Activated CD4-positive, alpha-beta memory T cell treated with anti-CD3 and anti-CD28 coated beads, Interleukin-2, amount 10 ng/mL, durations not matched to agents 7 days and 5 days (primary cell): Measurements from ENCODE around the gene DDX41. TPM values are rescaled to one million over a fixed set of nuclear protein-coding genes. Genes with fewer than 3 reads are reported as not detected.

ENCODE experiments used
- CTCF ChIA-PET: fragments of 350-600 bp; sonication (Branson Sonifier 250); formaldehyde crosslinking; loops from one replicate; lab custom pipeline; 2021; ENCODE audit warnings: antibody characterized with exemption, inconsistent platforms; lab: Charles Lee
- POLR2A ChIA-PET: fragments of 350-600 bp; sonication (Branson Sonifier 250); formaldehyde crosslinking; loops from one replicate; lab custom pipeline; 2021; ENCODE audit warnings: antibody characterized with exemption; lab: Charles Lee
- DNase-seq: peaks from one replicate; pipeline ENCODE4 v3.0.0-alpha.2; 2020
- H3K27ac Mint-ChIP-seq: one replicate; pipeline ENCODE4 v1.8.0; 2021; ENCODE audit warnings: mild to moderate bottlenecking, mixed read lengths
- H3K27me3 Mint-ChIP-seq: one replicate; pipeline ENCODE4 v1.8.0; 2021; ENCODE audit warnings: mixed read lengths
- H3K36me3 Mint-ChIP-seq: one replicate; pipeline ENCODE4 v1.8.0; 2021; ENCODE audit warnings: low read depth, mixed read lengths
- H3K4me1 Mint-ChIP-seq: one replicate; pipeline ENCODE4 v1.8.0; 2021; ENCODE audit warnings: mixed read lengths
- H3K4me3 Mint-ChIP-seq: one replicate; pipeline ENCODE4 v1.8.0; 2021; ENCODE audit warnings: mild to moderate bottlenecking, mixed read lengths
- H3K9me3 Mint-ChIP-seq: one replicate; pipeline ENCODE4 v1.8.0; 2021; ENCODE audit warnings: mixed read lengths
- total RNA-seq, 2 experiments: library from RNA; stranded (reverse); gene quantifications; one replicate each; pipeline ENCODE4 v1.2.3, GENCODE V29; 2021

Gene DDX41
- total RNA-seq, 2 experiments from 2014 or later, result 105 to 107 TPM

- Mint-ChIP-seq H3K4me1 (no peaks in the 10 kb centered on the region), H3K9me3 (no peaks in the 10 kb centered on the region), H3K36me3 (peaks cover 13% of the 10 kb centered on the region), H3K4me3 (no peak overlapping the region), H3K27ac (no peak overlapping the region), H3K27me3 (no peaks in the 10 kb centered on the region)
- ChIA-PET CTCF (interaction anchor here (1.0 to 1.1 kb wide), 2 partner anchors 10 to 152 kb away, joined by 4 read pairs; no protein-coding TSS in a partner anchor), POLR2A (interaction anchor here (1.6 kb wide), 1 partner anchor 10 kb away, joined by 3 read pairs; no protein-coding TSS in a partner anchor)
- no peak for DNase-seq
These were observed 14.6 kb upstream of the DDX41 start for GRCh38 chr5:177531209-177531940.

GRCh38 chr5:177530638-177531037, 13.9 kb upstream of the DDX41 start:
- H3K9me3 Mint-ChIP-seq, result no peaks in the 10 kb centered on the region
- no peak overlapping the region for H3K27ac Mint-ChIP-seq
- no peak overlapping the region for H3K4me3 Mint-ChIP-seq
- H3K27me3 Mint-ChIP-seq, result no peaks in the 10 kb centered on the region
- POLR2A ChIA-PET, result interaction anchor here (1.6 kb wide), 1 partner anchor 9 kb away, joined by 3 read pairs; no protein-coding TSS in a partner anchor
- no peak for DNase-seq
- no peaks in the 10 kb centered on the region for H3K4me1 Mint-ChIP-seq
- peaks cover 13% of the 10 kb centered on the region for H3K36me3 Mint-ChIP-seq
- CTCF ChIA-PET, result interaction anchor here (1.0 to 1.1 kb wide), 2 partner anchors 9 to 151 kb away, joined by 4 read pairs; no protein-coding TSS in a partner anchor

GRCh38 chr5:177529247-177530203, 12.8 kb upstream of the DDX41 start:
- H3K4me1 Mint-ChIP-seq, result no peaks in the 10 kb centered on the region
- ChIA-PET POLR2A (interaction anchor here (1.0 kb wide), 1 partner anchor 9 kb away, joined by 3 read pairs; no protein-coding TSS in a partner anchor), CTCF (no interaction called here)
- H3K36me3 Mint-ChIP-seq, result peaks cover 18% of the 10 kb centered on the region
- no peaks in the 10 kb centered on the region for H3K27me3 Mint-ChIP-seq
- no peak for DNase-seq
- no peaks in the 10 kb centered on the region for H3K9me3 Mint-ChIP-seq
- no peak overlapping the region for H3K27ac Mint-ChIP-seq
- H3K4me3 Mint-ChIP-seq, result no peak overlapping the region

GRCh38 chr5:177528631-177529030, 11.9 kb upstream of the DDX41 start:
- Mint-ChIP-seq H3K27ac (no peak overlapping the region), H3K9me3 (no peaks in the 10 kb centered on the region), H3K27me3 (no peaks in the 10 kb centered on the region), H3K4me3 (no peak overlapping the region), H3K36me3 (peaks cover 23% of the 10 kb centered on the region), H3K4me1 (no peaks in the 10 kb centered on the region)
- no peak for DNase-seq
- ChIA-PET POLR2A (interaction anchor here (1.0 kb wide), 1 partner anchor 9 kb away, joined by 3 read pairs; no protein-coding TSS in a partner anchor), CTCF (no interaction called here)

- POLR2A ChIA-PET, result no interaction called here
These were observed 10.8 kb upstream of the DDX41 start for GRCh38 chr5:177527595-177527994.

GRCh38 chr5:177526791-177527190, 10.0 kb upstream of the DDX41 start:
- peaks cover 1% of the 10 kb centered on the region for H3K4me1 Mint-ChIP-seq
- H3K27ac Mint-ChIP-seq, result no peak overlapping the region
- POLR2A ChIA-PET, result interaction anchor here (1.3 kb wide), 1 partner anchor 18 kb away, joined by 3 read pairs; no protein-coding TSS in a partner anchor
- CTCF ChIA-PET, result no interaction called here
- no peaks in the 10 kb centered on the region for H3K27me3 Mint-ChIP-seq
- DNase-seq, result no peak
- H3K36me3 Mint-ChIP-seq, result peaks cover 21% of the 10 kb centered on the region
- no peaks in the 10 kb centered on the region for H3K9me3 Mint-ChIP-seq
- H3K4me3 Mint-ChIP-seq, result no peak overlapping the region

More at GRCh38 chr5:177527595-177527994, 10.8 kb upstream of the DDX41 start:
- H3K4me1 Mint-ChIP-seq, result no peaks in the 10 kb centered on the region
- no peak overlapping the region for H3K27ac Mint-ChIP-seq
- DNase-seq, result no peak
- no peaks in the 10 kb centered on the region for H3K27me3 Mint-ChIP-seq
- CTCF ChIA-PET, result no interaction called here
- peaks cover 23% of the 10 kb centered on the region for H3K36me3 Mint-ChIP-seq
- no peak overlapping the region for H3K4me3 Mint-ChIP-seq
- H3K9me3 Mint-ChIP-seq, result no peaks in the 10 kb centered on the region

- H3K27ac Mint-ChIP-seq, result no peak overlapping the region
- no peaks in the 10 kb centered on the region for H3K27me3 Mint-ChIP-seq
- peaks cover 7% of the 10 kb centered on the region for H3K4me1 Mint-ChIP-seq
- no peaks in the 10 kb centered on the region for H3K9me3 Mint-ChIP-seq
- ChIA-PET CTCF (no interaction called here), POLR2A (interaction anchor here (1.3 kb wide), 1 partner anchor 19 kb away, joined by 3 read pairs; no protein-coding TSS in a partner anchor)
- DNase-seq, result no peak
- H3K4me3 Mint-ChIP-seq, result no peak overlapping the region
- H3K36me3 Mint-ChIP-seq, result peaks cover 26% of the 10 kb centered on the region
These were observed 9.4 kb upstream of the DDX41 start for GRCh38 chr5:177526191-177526590.

GRCh38 chr5:177524941-177525655, 8.3 kb upstream of the DDX41 start:
- Mint-ChIP-seq H3K36me3 (peaks cover 28% of the 10 kb centered on the region), H3K27ac (no peak overlapping the region), H3K4me3 (no peak overlapping the region), H3K27me3 (no peaks in the 10 kb centered on the region), H3K9me3 (no peaks in the 10 kb centered on the region), H3K4me1 (peaks cover 16% of the 10 kb centered on the region)
- POLR2A ChIA-PET, result interaction anchor here (1.1 to 1.3 kb wide), 2 partner anchors 9 to 20 kb away, joined by 3 to 4 read pairs; no protein-coding TSS in a partner anchor
- CTCF ChIA-PET, result interaction anchor here (1.0 kb wide), 1 partner anchor 18 kb away, joined by 3 read pairs; no protein-coding TSS in a partner anchor
- DNase-seq, result no peak

GRCh38 chr5:177524539-177524900, 7.8 kb upstream of the DDX41 start:
- ChIA-PET CTCF (interaction anchor here (1.0 kb wide), 1 partner anchor 19 kb away, joined by 3 read pairs; no protein-coding TSS in a partner anchor), POLR2A (no interaction called here)
- H3K27me3 Mint-ChIP-seq, result no peaks in the 10 kb centered on the region
- H3K27ac Mint-ChIP-seq, result no peak overlapping the region
- H3K9me3 Mint-ChIP-seq, result no peaks in the 10 kb centered on the region
- H3K36me3 Mint-ChIP-seq, result peaks cover 34% of the 10 kb centered on the region
- peaks cover 21% of the 10 kb centered on the region for H3K4me1 Mint-ChIP-seq
- no peak overlapping the region for H3K4me3 Mint-ChIP-seq
- no peak for DNase-seq

GRCh38 chr5:177523711-177524538, 7.2 kb upstream of the DDX41 start:
- DNase-seq, result no peak
- H3K4me3 Mint-ChIP-seq, result no peak overlapping the region
- H3K27me3 Mint-ChIP-seq, result no peaks in the 10 kb centered on the region
- peaks cover 26% of the 10 kb centered on the region for H3K4me1 Mint-ChIP-seq
- no peak overlapping the region for H3K27ac Mint-ChIP-seq
- POLR2A ChIA-PET, result no interaction called here
- H3K36me3 Mint-ChIP-seq, result peaks cover 37% of the 10 kb centered on the region
- H3K9me3 Mint-ChIP-seq, result no peaks in the 10 kb centered on the region
- CTCF ChIA-PET, result interaction anchor here (1.0 kb wide), 1 partner anchor 19 kb away, joined by 3 read pairs; no protein-coding TSS in a partner anchor

- Mint-ChIP-seq H3K36me3 (peaks cover 45% of the 10 kb centered on the region), H3K4me3 (no peak overlapping the region), H3K9me3 (no peaks in the 10 kb centered on the region), H3K27me3 (no peaks in the 10 kb centered on the region), H3K27ac (peak overlapping the region; percentile 63), H3K4me1 (peaks cover 38% of the 10 kb centered on the region)
- ChIA-PET CTCF (interaction anchor here (1.6 to 1.9 kb wide), 2 partner anchors 10 to 130 kb away, joined by 4 to 6 read pairs; no protein-coding TSS in a partner anchor), POLR2A (interaction anchor here (1.4 kb wide), 1 partner anchor 10 kb away, joined by 3 read pairs; no protein-coding TSS in a partner anchor)
- no peak for DNase-seq
These were observed 4.3 kb upstream of the DDX41 start for GRCh38 chr5:177520916-177521513.
